ENCODE data around the gene RIMBP2. TPM values are rescaled to one million over a fixed set of nuclear protein-coding genes. Genes with fewer than 3 reads are reported as not detected.

Gene RIMBP2
- total RNA-seq, 1 donor from 2014 or later, result 0.99 TPM

GRCh38 chr12:130666645-130667044 lies 49.5 kb downstream of the RIMBP2 start:
- H3K79me2 ChIP-seq (ENCODE audit: low read depth), result no peaks in the 10 kb centered on the region
- H3K9me3 ChIP-seq (ENCODE audit: low read depth), result no peaks in the 10 kb centered on the region
- TF ChIP-seq EZH2 (IDR thresholded peaks at IDR 0.05) (no peak), EZH2phosphoT487 (IDR thresholded peaks at IDR 0.05) (no peak), CTCF (IDR thresholded peaks at IDR 0.05) (no peak)
- no peaks in the 10 kb centered on the region for H4K20me1 ChIP-seq (ENCODE audit: low read depth)
- H3K27ac Mint-ChIP-seq, result no peak overlapping the region
- H3K36me3 Mint-ChIP-seq, result peaks cover 5% of the 10 kb centered on the region
- H3K4me1 ChIP-seq, result no peaks in the 10 kb centered on the region
- H3K27me3 Mint-ChIP-seq (ENCODE audit: insufficient read depth, low read depth), result peaks cover 4% of the 10 kb centered on the region
- no peaks in the 10 kb centered on the region for H3K27me3 ChIP-seq
- peaks cover 8% of the 10 kb centered on the region for H3K4me1 Mint-ChIP-seq
- no peaks in the 10 kb centered on the region for H3K36me3 ChIP-seq
- no peak overlapping the region for H3K4me3 Mint-ChIP-seq
- no peak overlapping the region for H3K4me2 ChIP-seq
- no peaks in the 10 kb centered on the region for H3F3A ChIP-seq (ENCODE audit: low read depth)
- no peak overlapping the region for H2AFZ ChIP-seq (replicated peaks)
- no peak for DNase-seq (ENCODE audit: low spot score)
- no peak overlapping the region for H3K9ac ChIP-seq
- no peak overlapping the region for H3K27ac ChIP-seq
- H3K9me3 Mint-ChIP-seq, result peaks cover 35% of the 10 kb centered on the region
- H3K4me3 ChIP-seq, result no peak overlapping the region

- Histone ChIP-seq H3K36me3 (no peaks in the 10 kb centered on the region), H3K4me2 (no peak overlapping the region), H3K27me3 (no peaks in the 10 kb centered on the region), H3K4me1 (no peaks in the 10 kb centered on the region), H3K27ac (no peak overlapping the region), H4K20me1 (ENCODE audit: low read depth) (no peaks in the 10 kb centered on the region), H3K79me2 (ENCODE audit: low read depth) (no peaks in the 10 kb centered on the region), H3K9ac (no peak overlapping the region), H3F3A (ENCODE audit: low read depth) (no peaks in the 10 kb centered on the region), H2AFZ (replicated peaks) (no peak overlapping the region), H3K4me3 (no peak overlapping the region), H3K9me3 (ENCODE audit: low read depth) (no peaks in the 10 kb centered on the region)
- no peak overlapping the region for H3K27ac Mint-ChIP-seq
- no peak for DNase-seq (ENCODE audit: low spot score)
- TF ChIP-seq EZH2 (IDR thresholded peaks at IDR 0.05) (no peak), EZH2phosphoT487 (IDR thresholded peaks at IDR 0.05) (no peak), CTCF (IDR thresholded peaks at IDR 0.05) (no peak)
- H3K4me3 Mint-ChIP-seq, result no peak overlapping the region
- H3K9me3 Mint-ChIP-seq, result peaks cover 31% of the 10 kb centered on the region
- peaks cover 4% of the 10 kb centered on the region for H3K27me3 Mint-ChIP-seq (ENCODE audit: insufficient read depth, low read depth)
- H3K36me3 Mint-ChIP-seq, result peaks cover 5% of the 10 kb centered on the region
- peaks cover 8% of the 10 kb centered on the region for H3K4me1 Mint-ChIP-seq
Observed at GRCh38 chr12:130665753-130666152, 50.3 kb downstream of the RIMBP2 start.

- Histone ChIP-seq H3F3A (ENCODE audit: low read depth) (no peaks in the 10 kb centered on the region), H3K9ac (no peak overlapping the region), H3K27ac (no peak overlapping the region), H3K36me3 (no peaks in the 10 kb centered on the region), H3K79me2 (ENCODE audit: low read depth) (no peaks in the 10 kb centered on the region), H3K27me3 (no peaks in the 10 kb centered on the region), H4K20me1 (ENCODE audit: low read depth) (no peaks in the 10 kb centered on the region), H3K4me2 (no peak overlapping the region), H3K9me3 (ENCODE audit: low read depth) (no peaks in the 10 kb centered on the region), H3K4me1 (no peaks in the 10 kb centered on the region), H2AFZ (replicated peaks) (no peak overlapping the region), H3K4me3 (no peak overlapping the region)
- Mint-ChIP-seq H3K4me3 (no peak overlapping the region), H3K9me3 (peaks cover 26% of the 10 kb centered on the region), H3K27me3 (ENCODE audit: insufficient read depth, low read depth) (no peaks in the 10 kb centered on the region), H3K36me3 (peaks cover 5% of the 10 kb centered on the region), H3K4me1 (peaks cover 8% of the 10 kb centered on the region), H3K27ac (no peak overlapping the region)
- no peak for DNase-seq (ENCODE audit: low spot score)
- TF ChIP-seq CTCF (IDR thresholded peaks at IDR 0.05) (no peak), EZH2phosphoT487 (IDR thresholded peaks at IDR 0.05) (no peak), EZH2 (IDR thresholded peaks at IDR 0.05) (no peak)
Observed at GRCh38 chr12:130664772-130665171, 51.3 kb downstream of the RIMBP2 start.
